Caco-2 (cell line): ENCODE data around the gene RRM2. TPM values are rescaled to one million over a fixed set of nuclear protein-coding genes. Genes with fewer than 3 reads are reported as not detected.

Source experiments
- BruUV-seq: library from RNA; stranded (reverse); fragments of 400-500 nt; replicated peaks from 2 replicates; lab custom pipeline; 2021; lab: Mats Ljungman, UMichigan
- CTCF ChIA-PET: fragments of 300-600 bp; sonication (Branson Sonifier 250); formaldehyde crosslinking; loops from one replicate; lab custom pipeline; 2022; ENCODE audit warnings: antibody characterized with exemption; lab: Charles Lee
- POLR2A ChIA-PET: fragments of 300-600 bp; sonication (Branson Sonifier 250); formaldehyde crosslinking; loops from one replicate; lab custom pipeline; 2022; ENCODE audit warnings: antibody characterized with exemption; lab: Charles Lee
- DNase-seq, 2 experiments: peaks; one replicate each; pipeline versions ENCODE4 v3.0.0 to v3.0.0-alpha.2; 2020 to 2022
- H3K27me3 ChIP-seq: replicated peaks from 2 replicates; pipeline ENCODE4 v1.6.0; 2011; ENCODE audit warnings: low read length; ENCODE audit not compliant: control insufficient read depth, insufficient read depth
- H3K36me3 ChIP-seq: 2 replicates; pipeline ENCODE4 v1.5.1; 2011; ENCODE audit warnings: low read length; ENCODE audit not compliant: control insufficient read depth, insufficient read depth
- H3K4me1 ChIP-seq: fragments of 250-450 bp; sonication (Bioruptor Pico); 2 replicates; pipeline ENCODE4 v1.5.1; 2020; ENCODE audit warnings: mild to moderate bottlenecking
- H3K4me3 ChIP-seq: 2 replicates; pipeline ENCODE4 v1.5.1; 2011; ENCODE audit warnings: low read depth, mild to moderate bottlenecking, control low read depth, low read length
- H3K9me3 ChIP-seq: fragments of 250-450 bp; sonication (Bioruptor Pico); 2 replicates; pipeline ENCODE4 v1.5.1; 2020; ENCODE audit warnings: mild to moderate bottlenecking, moderate library complexity
- H3K27ac Mint-ChIP-seq: one replicate; pipeline ENCODE4 v1.8.0; 2022; ENCODE audit warnings: mixed read lengths; ENCODE audit not compliant: unreplicated experiment
- H3K27me3 Mint-ChIP-seq: one replicate; pipeline ENCODE4 v1.8.0; 2022; ENCODE audit warnings: mixed read lengths; ENCODE audit not compliant: insufficient read depth, unreplicated experiment
- H3K36me3 Mint-ChIP-seq: one replicate; pipeline ENCODE4 v1.8.0; 2022; ENCODE audit warnings: mild to moderate bottlenecking, mixed read lengths; ENCODE audit not compliant: insufficient read depth, unreplicated experiment
- H3K4me1 Mint-ChIP-seq: one replicate; pipeline ENCODE4 v1.8.0; 2022; ENCODE audit warnings: low read depth, mixed read lengths; ENCODE audit not compliant: unreplicated experiment
- H3K4me3 Mint-ChIP-seq: one replicate; pipeline ENCODE4 v1.8.0; 2022; ENCODE audit warnings: mild to moderate bottlenecking, moderate library complexity, mixed read lengths; ENCODE audit not compliant: unreplicated experiment
- H3K9me3 Mint-ChIP-seq: one replicate; pipeline ENCODE4 v1.8.0; 2022; ENCODE audit warnings: mixed read lengths; ENCODE audit not compliant: unreplicated experiment
- CTCF ChIP-seq, 2 experiments: fragments of 200-600 bp in 1 of 2; IDR thresholded peaks; 1 replicate in 1 of 2; 2 replicates in 1 of 2; pipeline versions ENCODE4 v1.5.1 to v1.8.0; 2011 to 2022; ENCODE audit warnings: antibody characterized with exemption in 1 of 2, control low read depth in 1 of 2, inconsistent platforms in 1 of 2, low read depth in 1 of 2, low read length in 1 of 2, mild to moderate bottlenecking in 1 of 2, moderate library complexity in 1 of 2; ENCODE audit not compliant: insufficient read depth in 1 of 2, severe bottlenecking in 1 of 2, unreplicated experiment in 1 of 2
- intact Hi-C: fragments of 100-400 bp; cut with micrococcal nuclease; formaldehyde crosslinking; loops from one replicate; pipeline ENCODE4 v1.10.0; 2022; ENCODE audit not compliant: unreplicated experiment
- total RNA-seq: library from RNA; stranded (reverse); gene quantifications from 2 replicates; pipeline ENCODE4 v1.2.3, GENCODE V29; 2022

The RRM2 gene
- total RNA-seq, 1 experiment from 2014 or later, result 169 TPM

- no peaks in the 10 kb centered on the region for H3K9me3 ChIP-seq
- DNase-seq, result no peak
- no peak overlapping the region for H3K4me3 ChIP-seq
- Mint-ChIP-seq H3K4me1 (peaks cover 7% of the 10 kb centered on the region), H3K4me3 (no peak overlapping the region), H3K27ac (no peak overlapping the region), H3K27me3 (peaks cover 7% of the 10 kb centered on the region), H3K9me3 (no peaks in the 10 kb centered on the region), H3K36me3 (no peaks in the 10 kb centered on the region)
- intact Hi-C loops, result no loop called here
- TF ChIP-seq CTCF (IDR thresholded peaks at IDR 0.05; ENCODE audit: insufficient read depth in 1 of 2, low read depth in 1 of 2, low read length in 1 of 2, severe bottlenecking in 1 of 2, unreplicated experiment in 1 of 2), result no peak
- POLR2A ChIA-PET, result interaction anchor here (0.6 to 0.8 kb wide), 2 partner anchors 242 to 363 kb away, joined by 3 to 8 read pairs; partner anchors contain the start of genes ODC1 and TAF1B
- no peaks in the 10 kb centered on the region for H3K36me3 ChIP-seq
- BruUV-seq, result no TSS peak
- CTCF ChIA-PET, result interaction anchor here (1.5 to 2.0 kb wide), 2 partner anchors 12 to 13 kb away, joined by 9 to 10 read pairs; no protein-coding TSS in a partner anchor
- peaks cover 8% of the 10 kb centered on the region; the same call in 1 of the 2 replicates for H3K4me1 ChIP-seq
- no peaks in the 10 kb centered on the region for H3K27me3 ChIP-seq
These were observed 37.4 kb upstream of the RRM2 start for GRCh38 chr2:10085043-10085667.

DNA sequence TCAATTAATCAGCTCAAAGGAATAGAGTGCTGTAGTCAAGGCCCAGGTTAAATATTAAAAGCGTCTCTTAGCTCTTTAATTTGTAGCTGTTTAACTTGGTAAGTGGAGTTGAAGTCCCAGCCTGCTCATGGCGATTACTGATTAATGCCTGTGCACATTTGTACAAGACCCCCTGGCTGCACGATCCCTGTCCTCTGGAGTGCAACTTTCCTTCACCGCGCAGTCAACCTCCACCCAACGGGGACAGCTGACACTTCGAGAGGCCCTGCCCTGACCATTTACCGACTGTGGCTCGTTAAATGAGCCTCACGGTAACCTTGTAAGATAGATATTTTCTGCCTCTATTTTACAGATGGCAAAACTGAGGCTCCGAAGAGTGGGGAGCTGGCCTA is 36.9 kb upstream of the RRM2 start:
- no peaks in the 10 kb centered on the region for H3K36me3 Mint-ChIP-seq
- peaks cover 7% of the 10 kb centered on the region for H3K4me1 Mint-ChIP-seq
- POLR2A ChIA-PET, result interaction anchor here (0.6 to 0.8 kb wide), 2 partner anchors 242 to 363 kb away, joined by 3 to 8 read pairs; partner anchors contain the start of genes ODC1 and TAF1B
- Histone ChIP-seq H3K9me3 (no peaks in the 10 kb centered on the region), H3K27me3 (no peaks in the 10 kb centered on the region), H3K4me3 (no peak overlapping the region), H3K36me3 (no peaks in the 10 kb centered on the region), H3K4me1 (peaks cover 8% of the 10 kb centered on the region; the same call in 1 of the 2 replicates)
- H3K9me3 Mint-ChIP-seq, result no peaks in the 10 kb centered on the region
- no peak for DNase-seq
- intact Hi-C loops, result no loop called here
- H3K27me3 Mint-ChIP-seq, result peaks cover 7% of the 10 kb centered on the region
- CTCF ChIA-PET, result interaction anchor here (1.5 to 2.0 kb wide), 2 partner anchors 11 to 13 kb away, joined by 9 to 10 read pairs; no protein-coding TSS in a partner anchor
- no peak overlapping the region for H3K27ac Mint-ChIP-seq
- BruUV-seq, result no TSS peak
- TF ChIP-seq CTCF (IDR thresholded peaks at IDR 0.05; ENCODE audit: insufficient read depth in 1 of 2, low read depth in 1 of 2, low read length in 1 of 2, severe bottlenecking in 1 of 2, unreplicated experiment in 1 of 2), result no peak
- no peak overlapping the region for H3K4me3 Mint-ChIP-seq

GRCh38 chr2:10086950-10087349 is 35.6 kb upstream of the RRM2 start:
- CTCF ChIA-PET, result interaction anchor here (0.7 to 1.8 kb wide), 3 partner anchors 10 to 556 kb away, joined by 3 to 12 read pairs (median 5); no protein-coding TSS in a partner anchor
- no TSS peak for BruUV-seq
- no peaks in the 10 kb centered on the region for H3K27me3 ChIP-seq

More at GRCh38 chr2:10086950-10087349, 35.6 kb upstream of the RRM2 start:
- Mint-ChIP-seq H3K4me3 (no peak overlapping the region), H3K4me1 (peaks cover 7% of the 10 kb centered on the region), H3K27me3 (peaks cover 5% of the 10 kb centered on the region), H3K27ac (no peak overlapping the region), H3K36me3 (no peaks in the 10 kb centered on the region), H3K9me3 (no peaks in the 10 kb centered on the region)
- H3K9me3 ChIP-seq, result no peaks in the 10 kb centered on the region
- H3K4me3 ChIP-seq, result no peak overlapping the region
- no peaks in the 10 kb centered on the region for H3K36me3 ChIP-seq
- TF ChIP-seq CTCF (IDR thresholded peaks at IDR 0.05; ENCODE audit: insufficient read depth in 1 of 2, low read depth in 1 of 2, low read length in 1 of 2, severe bottlenecking in 1 of 2, unreplicated experiment in 1 of 2), result no peak
- peaks cover 8% of the 10 kb centered on the region; the same call in 1 of the 2 replicates for H3K4me1 ChIP-seq
- intact Hi-C loops, result no loop called here
- POLR2A ChIA-PET, result no interaction called here
- DNase-seq, result no peak
